Astrocyte of the spinal cord (primary cell): Measurements from ENCODE around the gene ADGRF3.
"Not testable (repeated sequence)": the region's sequence is repeated elsewhere in the genome, so short reads cannot be mapped to it uniquely, and the experiment has no call there.

ENCODE experiments used
- DNase-seq: peaks from one replicate; pipeline ENCODE4 v3.0.0; 2011; ENCODE audit warnings: low read depth, low spot score
- H3K4me3 ChIP-seq: 2 replicates; pipeline ENCODE4 v1.5.1; 2011; ENCODE audit warnings: low read depth, mild to moderate bottlenecking, low read length, moderate library complexity
- in situ Hi-C: cut with HindIII; loops from 2 replicates; pipeline ENCODE4 v1.10.0; 2017; ENCODE audit warnings: low sequenced_read_pairs
- TF ChIP-seq, protein P1 (sequence below): IDR thresholded peaks from 2 replicates; pipeline ENCODE4 v1.5.1; 2012; ENCODE audit warnings: low read depth, mild to moderate bottlenecking, low read length, inconsistent platforms

The ADGRF3 gene

DNA sequence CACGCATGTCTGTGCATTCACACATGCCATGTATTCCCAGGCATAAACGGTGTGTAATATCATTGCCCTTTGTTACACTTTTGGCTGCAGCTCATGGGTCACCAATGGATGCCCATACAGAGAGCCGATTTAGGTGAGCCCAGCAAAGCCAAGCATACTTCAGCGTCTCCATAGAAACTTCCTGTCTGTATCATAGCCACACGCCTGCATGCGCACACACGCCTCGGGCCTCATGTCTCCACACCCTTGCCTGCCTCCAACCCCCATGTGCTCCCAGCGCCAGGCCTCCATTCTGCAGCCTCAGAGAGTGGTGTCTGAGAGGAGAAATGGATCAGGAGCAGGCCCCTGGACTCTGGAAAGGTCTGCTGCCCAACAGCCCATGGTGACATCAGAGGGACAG lies 34.1 kb downstream of the ADGRF3 start:
- in situ Hi-C loops, result no loop called here
- H3K4me3 ChIP-seq, result no peak overlapping the region
- no peak for DNase-seq
- TF ChIP-seq, protein P1, sequence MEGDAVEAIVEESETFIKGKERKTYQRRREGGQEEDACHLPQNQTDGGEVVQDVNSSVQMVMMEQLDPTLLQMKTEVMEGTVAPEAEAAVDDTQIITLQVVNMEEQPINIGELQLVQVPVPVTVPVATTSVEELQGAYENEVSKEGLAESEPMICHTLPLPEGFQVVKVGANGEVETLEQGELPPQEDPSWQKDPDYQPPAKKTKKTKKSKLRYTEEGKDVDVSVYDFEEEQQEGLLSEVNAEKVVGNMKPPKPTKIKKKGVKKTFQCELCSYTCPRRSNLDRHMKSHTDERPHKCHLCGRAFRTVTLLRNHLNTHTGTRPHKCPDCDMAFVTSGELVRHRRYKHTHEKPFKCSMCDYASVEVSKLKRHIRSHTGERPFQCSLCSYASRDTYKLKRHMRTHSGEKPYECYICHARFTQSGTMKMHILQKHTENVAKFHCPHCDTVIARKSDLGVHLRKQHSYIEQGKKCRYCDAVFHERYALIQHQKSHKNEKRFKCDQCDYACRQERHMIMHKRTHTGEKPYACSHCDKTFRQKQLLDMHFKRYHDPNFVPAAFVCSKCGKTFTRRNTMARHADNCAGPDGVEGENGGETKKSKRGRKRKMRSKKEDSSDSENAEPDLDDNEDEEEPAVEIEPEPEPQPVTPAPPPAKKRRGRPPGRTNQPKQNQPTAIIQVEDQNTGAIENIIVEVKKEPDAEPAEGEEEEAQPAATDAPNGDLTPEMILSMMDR, result no peak

DNA sequence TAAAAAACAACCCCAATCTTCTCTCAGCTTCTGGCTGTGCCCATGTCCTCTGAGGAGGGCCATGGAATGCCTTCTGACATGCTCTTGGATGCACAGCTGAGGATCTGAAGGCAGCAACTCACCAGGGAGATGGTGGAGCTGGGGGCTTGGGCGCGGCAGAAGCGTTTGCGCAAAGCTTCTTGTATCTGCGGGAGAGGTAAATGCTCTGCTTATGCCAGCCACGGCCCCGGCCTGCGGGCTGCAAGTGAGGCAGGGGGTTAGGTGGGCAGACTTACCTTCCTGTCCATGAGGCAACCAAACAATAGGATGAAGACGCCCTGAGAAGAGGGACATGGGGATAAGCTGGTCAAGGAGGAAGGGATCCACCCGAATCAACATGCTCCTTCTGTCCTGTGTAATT lies 36.7 kb downstream of the ADGRF3 start:
- TF ChIP-seq, protein P1, result no peak
- no peak for DNase-seq
- H3K4me3 ChIP-seq, result no peak overlapping the region
- in situ Hi-C loops, result no loop called here

DNA sequence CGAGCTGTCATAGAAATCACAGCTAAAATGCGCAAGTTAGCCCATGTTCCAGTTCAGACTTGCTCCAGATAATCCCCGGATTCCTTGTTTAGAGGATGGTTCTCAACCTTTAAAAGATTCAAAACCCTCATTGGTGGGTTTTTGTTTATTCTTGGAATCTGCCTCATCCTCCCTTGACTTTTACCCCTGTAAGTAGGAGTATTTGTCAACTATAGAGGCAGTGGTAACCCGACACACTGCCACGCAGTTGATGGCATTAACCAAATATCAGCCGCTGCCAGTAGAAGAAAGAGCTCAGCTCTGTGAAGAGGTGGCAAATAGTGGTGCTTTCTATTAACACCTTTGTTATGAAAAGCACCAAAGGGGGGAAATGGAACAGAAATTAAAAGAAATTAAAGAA lies 41.0 kb downstream of the ADGRF3 start:
- TF ChIP-seq, protein P1, result no peak
- no peak overlapping the region for H3K4me3 ChIP-seq
- no peak for DNase-seq
- in situ Hi-C loops, result no loop called here

DNA sequence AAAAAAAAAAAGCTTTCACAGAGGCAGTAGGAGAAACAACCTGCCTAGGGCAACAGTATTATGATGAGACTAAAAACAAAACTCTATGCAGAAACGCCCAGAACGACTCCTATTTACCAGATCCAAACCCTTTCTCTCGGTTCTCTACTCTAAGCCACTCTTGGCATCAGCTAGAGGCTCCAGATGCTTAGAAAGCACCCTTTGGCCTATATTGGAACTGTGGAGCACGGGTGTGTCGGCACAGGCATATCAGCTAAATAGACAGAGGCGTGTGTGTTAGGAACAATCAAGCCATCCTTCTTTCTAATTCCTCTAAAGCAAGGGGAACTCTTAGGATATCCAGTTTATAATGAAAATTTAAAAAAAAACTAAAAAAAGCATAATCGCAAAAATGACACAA lies 41.5 kb downstream of the ADGRF3 start:
- in situ Hi-C loops, H3K4me3 ChIP-seq, DNase-seq: not testable (repeated sequence)

DNA sequence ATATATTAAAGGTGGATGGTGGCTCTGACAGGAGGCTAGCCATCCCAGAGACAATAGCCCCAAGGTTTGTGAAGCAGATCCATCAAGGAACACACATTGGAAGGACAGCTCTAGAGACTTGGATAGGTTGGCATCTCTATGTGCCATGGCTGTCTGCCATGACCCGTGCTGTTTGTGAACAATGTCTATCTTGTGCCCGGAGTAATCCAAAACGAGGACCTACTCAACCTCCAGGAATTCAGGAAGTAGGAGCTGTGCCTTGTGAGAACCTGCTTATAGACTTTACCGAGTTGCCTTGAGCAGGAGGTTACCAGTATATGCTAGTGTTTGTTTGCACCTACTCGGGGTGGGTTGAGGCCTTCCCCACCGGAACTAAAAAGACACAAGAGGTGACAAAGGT lies 43.7 kb downstream of the ADGRF3 start:
- H3K4me3 ChIP-seq, result no peak overlapping the region
- in situ Hi-C loops, result no loop called here
- TF ChIP-seq, protein P1, result no peak
- no peak for DNase-seq

DNA sequence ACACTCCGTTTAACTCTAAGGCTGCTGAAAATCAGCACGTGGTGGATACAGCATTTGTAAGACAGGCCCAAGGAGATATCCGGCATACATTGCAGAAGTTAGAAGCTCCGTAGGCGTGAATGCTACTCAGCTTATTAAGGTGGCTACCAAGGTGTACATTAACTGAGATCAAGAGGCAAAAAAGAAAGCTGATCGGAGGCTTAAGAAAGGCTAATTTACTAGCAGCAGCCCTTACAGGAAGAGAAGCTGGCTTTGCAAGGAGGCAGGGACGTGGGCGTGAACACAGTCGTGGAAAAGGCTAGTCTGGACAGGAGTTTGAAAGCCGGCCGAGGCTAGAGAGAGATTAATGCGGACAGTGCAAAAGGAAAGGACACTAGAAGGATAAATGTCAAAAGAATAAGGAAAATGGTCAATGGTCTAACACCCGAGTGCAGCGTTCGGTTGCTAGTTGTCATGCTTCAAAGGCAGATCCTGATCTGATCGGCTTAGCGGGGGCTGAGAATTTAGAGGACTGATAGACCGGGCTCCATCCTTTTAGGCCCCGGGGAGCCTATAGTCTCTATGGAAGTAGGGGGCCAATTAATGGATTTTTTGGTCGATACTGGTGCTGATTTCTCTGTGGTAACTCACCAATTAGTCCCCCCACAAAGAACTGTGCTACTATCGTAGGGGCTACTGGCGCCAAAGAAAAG lies 46.2 kb downstream of the ADGRF3 start:
- DNase-seq, result peak; percentile 56

DNA sequence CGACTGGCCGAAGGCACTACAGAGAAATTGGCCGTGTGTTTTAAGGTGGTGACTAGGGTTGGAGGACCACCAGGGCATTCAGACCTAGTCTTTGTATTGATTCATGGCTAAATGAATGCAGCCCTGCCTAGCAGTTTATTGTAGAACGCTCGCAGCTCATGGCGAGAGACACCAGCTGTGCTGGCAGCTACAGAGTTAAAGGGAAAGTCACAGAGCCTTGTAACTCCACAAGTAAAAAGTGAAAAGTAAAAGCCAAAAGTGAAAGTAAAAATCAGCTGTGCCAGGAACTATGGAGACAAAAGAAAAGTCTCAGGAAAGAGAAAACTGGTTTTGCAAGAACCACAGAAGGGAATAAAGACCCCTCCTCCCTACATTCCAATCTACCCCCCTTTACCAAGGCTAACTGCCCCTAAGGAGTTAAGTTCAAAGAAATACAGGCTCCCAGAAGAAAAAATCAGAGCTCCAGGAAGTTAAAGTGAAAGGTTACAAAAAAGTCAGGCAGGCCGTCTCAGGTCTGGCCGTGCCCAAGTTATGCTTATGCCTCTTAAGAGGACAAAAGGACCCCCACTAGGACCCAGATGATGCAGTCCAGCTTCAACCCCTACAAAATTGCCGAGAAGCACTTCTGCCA lies 47.0 kb downstream of the ADGRF3 start:
- TF ChIP-seq, protein P1, result no peak
- DNase-seq, result peak; percentile 84
- in situ Hi-C loops, result no loop called here
- peak overlapping the region; percentile 38 for H3K4me3 ChIP-seq

More for the DNA sequence above, 46.2 kb downstream of the ADGRF3 start:
- TF ChIP-seq, protein P1, result no peak
- in situ Hi-C loops, result no loop called here
- H3K4me3 ChIP-seq, result peak overlapping the region; percentile 38
